Brain microvascular endothelial cell (primary cell): ENCODE measurements around the gene LIMK2.

Experiments used
- DNase-seq: peaks from one replicate; pipeline ENCODE4 v3.0.0-alpha.2; 2020
- H3K27ac ChIP-seq: fragments of 250-450 bp; sonication (Bioruptor Pico); 2 replicates; pipeline ENCODE4 v1.5.1; 2020; ENCODE audit warnings: mild to moderate bottlenecking, moderate library complexity
- H3K27me3 ChIP-seq: fragments of 250-450 bp; sonication (Bioruptor Pico); replicated peaks from 2 replicates; pipeline ENCODE4 v1.5.1; 2020; ENCODE audit warnings: mild to moderate bottlenecking
- H3K36me3 ChIP-seq: fragments of 250-450 bp; sonication (Bioruptor Pico); replicated peaks from 2 replicates; pipeline ENCODE4 v1.5.1; 2020; ENCODE audit warnings: mild to moderate bottlenecking
- H3K4me3 ChIP-seq: 2 replicates; pipeline ENCODE4 v1.5.1; 2011; ENCODE audit warnings: low read depth, mild to moderate bottlenecking, control low read depth, low read length, moderate library complexity
- CTCF ChIP-seq: IDR thresholded peaks from 2 replicates; pipeline ENCODE4 v1.5.1; 2011; ENCODE audit warnings: low read depth, mild to moderate bottlenecking, moderate library complexity, low read length, control low read depth, inconsistent platforms; ENCODE audit errors: missing control alignments
- in situ Hi-C: cut with HindIII; loops from 2 replicates; pipeline ENCODE4 v1.10.0; 2017; ENCODE audit warnings: low sequenced_read_pairs, low pct_ligation_motif_present

LIMK2 gene

GRCh38 chr22:31279821-31280505, 67.9 kb downstream of the LIMK2 start:
- Histone ChIP-seq H3K4me3 (no peak overlapping the region), H3K27me3 (no peaks in the 10 kb centered on the region), H3K27ac (no peak overlapping the region), H3K36me3 (peaks cover 22% of the 10 kb centered on the region)
- in situ Hi-C loops, result no loop called here
- no peak for TF ChIP-seq CTCF
- DNase-seq, result no peak

- Histone ChIP-seq H3K27me3 (no peaks in the 10 kb centered on the region), H3K27ac (no peak overlapping the region), H3K4me3 (no peak overlapping the region), H3K36me3 (peaks cover 13% of the 10 kb centered on the region)
- no peak for DNase-seq
- no peak for TF ChIP-seq CTCF
- in situ Hi-C loops, result no loop called here
Observed at GRCh38 chr22:31281733-31282132, 69.6 kb downstream of the LIMK2 start.

GRCh38 chr22:31282748-31283468, 70.8 kb downstream of the LIMK2 start:
- Histone ChIP-seq H3K4me3 (no peak overlapping the region), H3K36me3 (peaks cover 9% of the 10 kb centered on the region), H3K27me3 (no peaks in the 10 kb centered on the region), H3K27ac (no peak overlapping the region)
- in situ Hi-C loops, result no loop called here
- TF ChIP-seq CTCF, result no peak
- DNase-seq, result no peak

- no peak for TF ChIP-seq CTCF
- Histone ChIP-seq H3K4me3 (no peak overlapping the region), H3K36me3 (peaks cover 7% of the 10 kb centered on the region), H3K27me3 (no peaks in the 10 kb centered on the region), H3K27ac (no peak overlapping the region)
- in situ Hi-C loops, result no loop called here
- no peak for DNase-seq
Observed at GRCh38 chr22:31284281-31285155, 72.4 kb downstream of the LIMK2 start.

- in situ Hi-C loops, result no loop called here
- Histone ChIP-seq H3K27ac (no peak overlapping the region), H3K36me3 (peaks cover 2% of the 10 kb centered on the region), H3K4me3 (no peak overlapping the region), H3K27me3 (no peaks in the 10 kb centered on the region)
- DNase-seq, result no peak
- TF ChIP-seq CTCF, result no peak
Observed at GRCh38 chr22:31286360-31287255, 74.5 kb downstream of the LIMK2 start.
